ENCODE measurements around the gene ZAR1.

Gene ZAR1

GRCh38 chr4:48490680-48491513 is 845 bp downstream of the ZAR1 start:
- no peak for DNase-seq

GRCh38 chr4:48491514-48492176 is 1.6 kb downstream of the ZAR1 start:
- DNase-seq = no peak

GRCh38 chr4:48493452-48494100 is 3.5 kb downstream of the ZAR1 start:
- DNase-seq = no peak

GRCh38 chr4:48495941-48496340 is 5.9 kb downstream of the ZAR1 start:
- no peak for DNase-seq

GRCh38 chr4:48498895-48499294 is 8.8 kb downstream of the ZAR1 start:
- no peak for DNase-seq

GRCh38 chr4:48499551-48500066 is 9.6 kb downstream of the ZAR1 start:
- no peak for DNase-seq

- DNase-seq = no peak
Observed at GRCh38 chr4:48503233-48504025, 13.4 kb downstream of the ZAR1 start.

GRCh38 chr4:48504026-48504330 is 13.9 kb downstream of the ZAR1 start:
- no peak for DNase-seq

- no peak for DNase-seq
Observed at GRCh38 chr4:48504352-48504751, 14.3 kb downstream of the ZAR1 start.

- DNase-seq = no peak
Observed at GRCh38 chr4:48506716-48507115, 16.7 kb downstream of the ZAR1 start.

GRCh38 chr4:48509543-48509942 is 19.5 kb downstream of the ZAR1 start:
- no peak for DNase-seq

GRCh38 chr4:48518143-48518542 is 28.1 kb downstream of the ZAR1 start:
- no peak for DNase-seq

GRCh38 chr4:48526406-48526805 is 36.4 kb downstream of the ZAR1 start:
- no peak for DNase-seq

- no peak for DNase-seq
Observed at GRCh38 chr4:48538358-48538757, 48.3 kb downstream of the ZAR1 start.

GRCh38 chr4:48539597-48539996 is 49.5 kb downstream of the ZAR1 start:
- DNase-seq = no peak

GRCh38 chr4:48542888-48543287 is 52.8 kb downstream of the ZAR1 start:
- no peak for DNase-seq

- no peak for DNase-seq
Observed at GRCh38 chr4:48543796-48544195, 53.7 kb downstream of the ZAR1 start.

All from stimulated activated CD4-positive, alpha-beta T cell treated with anti-CD3 and anti-CD28 coated beads, Interleukin-2, amount 100 ng/mL, for 48 hours (primary cell).